OCI-LY7 (cell line): ENCODE results near the gene CD69.

ENCODE experiments used
- CTCF ChIP-seq: fragments of 200-600 bp; sonication (generic); conservative IDR thresholded peaks from 2 replicates; pipeline ENCODE4 v1.5.1; 2014; ENCODE audit warnings: mild to moderate bottlenecking, antibody characterized with exemption, low read length, moderate library complexity, mixed read lengths
- EZH2phosphoT487 ChIP-seq: fragments of 200-600 bp; sonication (generic); IDR thresholded peaks from 2 replicates; pipeline ENCODE4 v1.6.1; 2018; ENCODE audit warnings: low read depth, borderline replicate concordance, mild to moderate bottlenecking, mixed run types, antibody characterized with exemption, low read length, moderate library complexity, mixed read lengths

GRCh38 chr12:9740106-9740750 is 20.5 kb downstream of the CD69 start:
- TF ChIP-seq CTCF = no peak
- TF ChIP-seq EZH2phosphoT487 = no peak
